GM19099 (cell line): Measurements from ENCODE around the gene PHYHD1.

Experiments used
- POLR2A ChIP-seq: IDR thresholded peaks from 3 replicates; pipeline ENCODE4 v1.6.1; 2011; ENCODE audit warnings: low read depth; ENCODE audit not compliant: insufficient read length; ENCODE audit errors: extremely low read depth

The PHYHD1 gene

GRCh38 chr9:128911529-128912035 is 9.2 kb upstream of the PHYHD1 start:
- TF ChIP-seq POLR2A: no peak

GRCh38 chr9:128912270-128912853 is 8.4 kb upstream of the PHYHD1 start:
- TF ChIP-seq POLR2A: no peak

GRCh38 chr9:128913048-128913900 is 7.5 kb upstream of the PHYHD1 start:
- TF ChIP-seq POLR2A: no peak

DNA sequence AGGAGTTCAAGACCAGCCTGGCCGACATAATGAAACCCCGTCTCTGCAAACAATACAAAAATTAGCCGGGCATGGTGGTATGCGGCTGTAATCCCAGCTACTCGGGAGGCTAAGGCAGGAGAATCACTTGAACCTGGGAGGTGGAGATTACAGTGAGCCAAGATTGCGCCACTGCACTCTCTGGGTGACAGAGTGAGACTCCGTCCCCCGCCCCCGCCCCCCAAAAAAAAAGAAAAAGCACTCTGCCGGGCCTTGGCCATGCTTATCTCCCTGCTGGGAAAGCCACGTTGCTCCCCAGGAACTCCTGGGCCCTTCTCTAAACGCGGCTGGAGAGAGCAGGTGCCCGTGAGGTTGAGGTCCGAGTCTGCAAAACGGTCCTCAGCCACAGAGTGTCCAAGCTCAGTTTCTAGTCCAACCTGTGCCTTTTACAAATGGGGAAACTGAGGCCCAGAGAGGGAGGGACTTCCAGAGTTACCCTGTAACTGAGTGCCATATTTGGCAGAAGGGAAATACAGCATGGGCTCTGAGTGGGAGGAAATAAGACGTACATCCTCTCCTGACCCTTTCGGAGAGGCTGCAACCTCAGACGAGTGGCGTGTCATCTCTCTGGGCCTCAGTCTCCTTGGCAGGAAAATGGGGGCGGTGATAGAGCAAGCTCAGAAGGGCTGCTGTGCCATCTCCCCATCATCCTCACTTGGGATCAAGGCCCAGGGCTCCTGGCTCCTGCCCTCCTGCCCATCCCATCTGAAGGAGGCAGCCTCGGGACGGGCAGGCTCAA is 6.6 kb upstream of the PHYHD1 start:
- no peak for TF ChIP-seq POLR2A

- TF ChIP-seq POLR2A: no peak
These were observed 4.6 kb upstream of the PHYHD1 start for GRCh38 chr9:128916204-128916603.

GRCh38 chr9:128916745-128917144 is 4.0 kb upstream of the PHYHD1 start:
- no peak for TF ChIP-seq POLR2A

DNA sequence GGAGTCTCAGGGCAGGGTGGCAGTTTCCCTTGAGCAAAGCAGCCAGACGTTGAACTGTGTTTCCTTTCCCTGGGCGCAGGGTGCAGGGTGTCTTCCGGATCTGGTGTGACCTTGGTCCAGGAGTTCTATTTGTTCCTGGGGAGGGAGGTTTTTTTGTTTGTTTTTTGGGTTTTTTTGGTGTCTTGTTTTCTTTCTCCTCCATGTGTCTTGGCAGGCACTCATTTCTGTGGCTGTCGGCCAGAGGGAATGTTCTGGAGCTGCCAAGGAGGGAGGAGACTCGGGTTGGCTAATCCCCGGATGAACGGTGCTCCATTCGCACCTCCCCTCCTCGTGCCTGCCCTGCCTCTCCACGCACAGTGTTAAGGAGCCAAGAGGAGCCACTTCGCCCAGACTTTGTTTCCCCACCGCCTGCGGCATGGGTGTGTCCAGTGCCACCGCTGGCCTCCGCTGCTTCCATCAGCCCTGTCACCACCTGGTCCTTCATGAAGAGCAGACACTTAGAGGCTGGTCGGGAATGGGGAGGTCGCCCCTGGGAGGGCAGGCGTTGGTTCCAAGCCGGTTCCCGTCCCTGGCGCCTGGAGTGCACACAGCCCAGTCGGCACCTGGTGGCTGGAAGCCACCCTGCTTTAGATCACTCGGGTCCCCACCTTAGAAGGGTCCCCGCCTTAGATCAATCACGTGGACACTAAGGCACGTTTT is 3.5 kb upstream of the PHYHD1 start:
- TF ChIP-seq POLR2A: no peak

DNA sequence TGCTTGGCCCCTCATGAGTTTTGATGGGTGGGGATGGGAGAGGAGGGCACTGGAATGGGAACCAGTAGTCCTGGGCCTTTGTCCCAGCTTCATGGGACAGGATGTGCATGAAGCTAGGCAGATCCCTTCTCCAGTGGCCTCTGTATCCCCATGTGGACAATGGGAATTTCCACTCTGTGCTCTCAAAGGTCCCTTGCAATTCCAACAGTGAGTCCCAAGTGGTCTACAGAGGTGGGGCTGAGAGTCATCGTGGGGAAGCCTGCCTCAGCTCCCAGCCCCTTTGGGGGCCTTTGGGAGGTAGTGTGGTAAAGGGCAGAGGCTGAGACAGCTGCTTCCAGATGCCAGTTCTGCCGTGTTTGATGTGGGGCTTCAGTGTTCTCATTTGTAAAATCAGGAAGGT is 1.9 kb upstream of the PHYHD1 start:
- no peak for TF ChIP-seq POLR2A

- no peak for TF ChIP-seq POLR2A
These were observed 1.2 kb upstream of the PHYHD1 start for GRCh38 chr9:128919402-128920089.

- TF ChIP-seq POLR2A: no peak
These were observed 1.3 kb downstream of the PHYHD1 start for GRCh38 chr9:128921881-128922763.

DNA sequence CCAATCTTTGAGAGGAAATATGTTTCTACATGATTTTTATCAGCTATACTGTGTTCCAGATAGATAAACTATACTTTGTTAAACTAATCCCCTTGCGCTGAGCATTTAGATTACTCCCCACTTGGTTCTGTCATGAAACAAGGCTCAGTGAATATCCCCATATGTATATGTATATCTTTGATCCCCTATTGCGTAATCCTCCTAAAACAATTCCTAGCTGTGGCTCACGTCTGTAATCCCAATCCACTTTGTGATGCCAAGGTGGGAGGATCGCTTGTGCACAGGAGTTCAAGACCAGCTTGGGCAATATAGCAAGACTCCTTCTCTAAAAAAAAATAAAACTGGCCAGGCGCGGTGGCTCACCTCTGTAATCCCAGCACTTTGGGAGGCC is 2.7 kb downstream of the PHYHD1 start:
- TF ChIP-seq POLR2A: no peak

DNA sequence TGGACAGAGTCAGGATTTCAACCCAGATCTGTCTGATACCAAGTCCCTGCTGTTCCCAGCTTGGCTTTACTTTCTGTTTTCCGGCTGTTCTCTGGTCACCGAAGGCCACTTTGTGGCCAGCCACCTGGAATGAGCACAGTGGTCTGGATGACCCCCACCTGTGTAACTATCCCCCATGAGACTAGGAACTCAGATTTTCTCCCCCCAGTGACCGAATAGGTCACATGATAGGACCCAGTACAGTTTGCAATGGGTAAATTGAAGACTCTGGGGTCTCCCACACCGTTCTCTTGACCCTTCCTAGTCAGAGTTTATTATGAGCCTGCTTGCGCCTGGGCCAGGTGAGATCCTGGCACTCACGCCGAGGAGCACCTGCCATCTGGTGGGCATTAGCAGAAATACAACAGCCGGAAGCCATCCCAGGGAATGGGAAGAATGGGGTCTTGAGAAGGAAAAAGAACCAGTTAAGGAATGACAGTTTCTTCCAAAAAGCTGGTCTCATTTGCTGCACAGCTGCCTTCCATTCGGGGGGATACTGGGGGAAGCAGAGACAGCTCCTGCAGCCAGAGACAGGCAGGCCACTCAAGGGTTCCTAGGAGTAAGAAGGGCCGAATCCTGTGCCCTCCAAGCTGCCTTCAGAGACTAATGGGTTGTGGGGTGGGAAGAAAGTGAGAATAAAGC is 7.1 kb downstream of the PHYHD1 start:
- no peak for TF ChIP-seq POLR2A

DNA sequence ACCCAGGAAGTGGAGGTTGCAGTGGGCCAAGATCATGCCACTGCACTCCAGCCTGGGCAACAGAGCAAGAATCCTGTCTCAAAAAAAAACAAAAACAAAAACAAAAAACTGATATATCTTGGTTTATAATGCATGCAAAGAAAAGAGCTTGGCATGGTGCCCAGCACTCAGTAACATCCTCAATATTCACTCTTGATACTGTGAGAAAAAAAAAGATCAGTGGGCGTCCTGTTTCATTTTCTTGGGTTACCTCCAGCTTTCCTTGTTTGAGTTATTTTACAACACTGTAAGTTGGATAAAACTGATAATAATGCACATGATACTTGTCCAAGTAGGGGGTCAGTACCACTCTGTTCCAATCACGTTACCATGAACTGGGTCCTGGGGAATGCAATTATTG is 7.8 kb downstream of the PHYHD1 start:
- no peak for TF ChIP-seq POLR2A
